Hepatocyte (in vitro differentiated cells): ENCODE measurements around the gene SLC1A2.

Source experiments
- EZH2 ChIP-seq: fragments of 200-600 bp; sonication (generic); IDR thresholded peaks from 2 replicates; pipeline ENCODE4 v1.6.1; 2016; ENCODE audit warnings: antibody characterized with exemption, mild to moderate bottlenecking, borderline replicate concordance
- EZH2phosphoT487 ChIP-seq: fragments of 200-600 bp; sonication (generic); IDR thresholded peaks from one replicate; pipeline ENCODE4 v1.6.1; 2018; ENCODE audit warnings: antibody characterized with exemption, mild to moderate bottlenecking, low read depth, moderate library complexity; ENCODE audit not compliant: unreplicated experiment, severe bottlenecking
- TF ChIP-seq, protein P1 (sequence below): fragments of 200-600 bp; sonication (generic); IDR thresholded peaks from 2 replicates; pipeline ENCODE4 v1.5.1; 2016; ENCODE audit warnings: antibody characterized with exemption, mild to moderate bottlenecking; ENCODE audit not compliant: poor library complexity

DNA sequence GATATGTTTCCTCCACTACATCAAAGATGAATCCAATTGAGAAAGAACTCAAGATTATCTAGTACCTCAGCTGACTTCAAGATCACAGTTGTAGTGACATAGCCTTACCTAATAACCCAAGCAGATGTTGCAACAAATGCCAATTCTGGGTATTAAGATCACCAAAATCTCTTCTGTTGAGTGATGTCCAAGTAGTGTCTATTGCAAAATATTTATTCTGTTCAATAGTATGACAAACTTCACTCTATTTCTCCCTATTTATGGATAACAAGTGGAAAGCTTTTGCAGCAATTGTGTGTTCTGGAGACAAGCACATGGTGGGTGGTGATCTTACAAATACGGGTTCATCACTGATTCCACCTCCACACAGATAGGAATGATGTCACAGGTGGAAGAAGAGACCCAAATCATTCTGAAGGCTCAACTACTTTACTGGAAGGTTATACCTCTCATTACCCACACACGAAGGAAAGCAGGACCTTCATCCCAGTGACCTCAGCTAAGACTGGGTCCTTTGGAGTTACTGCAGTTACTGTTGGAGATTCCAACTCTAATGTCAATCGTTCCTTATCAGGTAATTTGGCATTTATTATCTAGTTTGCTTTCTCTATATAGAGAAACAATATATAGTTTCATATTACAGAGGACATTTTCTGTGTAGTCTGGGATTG, 208.3 kb downstream of the SLC1A2 start:
- TF ChIP-seq, protein P1, sequence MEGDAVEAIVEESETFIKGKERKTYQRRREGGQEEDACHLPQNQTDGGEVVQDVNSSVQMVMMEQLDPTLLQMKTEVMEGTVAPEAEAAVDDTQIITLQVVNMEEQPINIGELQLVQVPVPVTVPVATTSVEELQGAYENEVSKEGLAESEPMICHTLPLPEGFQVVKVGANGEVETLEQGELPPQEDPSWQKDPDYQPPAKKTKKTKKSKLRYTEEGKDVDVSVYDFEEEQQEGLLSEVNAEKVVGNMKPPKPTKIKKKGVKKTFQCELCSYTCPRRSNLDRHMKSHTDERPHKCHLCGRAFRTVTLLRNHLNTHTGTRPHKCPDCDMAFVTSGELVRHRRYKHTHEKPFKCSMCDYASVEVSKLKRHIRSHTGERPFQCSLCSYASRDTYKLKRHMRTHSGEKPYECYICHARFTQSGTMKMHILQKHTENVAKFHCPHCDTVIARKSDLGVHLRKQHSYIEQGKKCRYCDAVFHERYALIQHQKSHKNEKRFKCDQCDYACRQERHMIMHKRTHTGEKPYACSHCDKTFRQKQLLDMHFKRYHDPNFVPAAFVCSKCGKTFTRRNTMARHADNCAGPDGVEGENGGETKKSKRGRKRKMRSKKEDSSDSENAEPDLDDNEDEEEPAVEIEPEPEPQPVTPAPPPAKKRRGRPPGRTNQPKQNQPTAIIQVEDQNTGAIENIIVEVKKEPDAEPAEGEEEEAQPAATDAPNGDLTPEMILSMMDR = no peak
- TF ChIP-seq EZH2 (no peak), EZH2phosphoT487 (no peak)
